Esophagus squamous epithelium (tissue), 5 donors: ENCODE results near the gene SLC7A7. TPM values are rescaled to one million over a fixed set of nuclear protein-coding genes. Genes with fewer than 3 reads are reported as not detected.
"Not testable (repeated sequence)": the region's sequence is repeated elsewhere in the genome, so short reads cannot be mapped to it uniquely, and the experiment has no call there.

Experiments
- DNase-seq: peaks from one replicate; lab custom pipeline; 2025; lab: John Stamatoyannopoulos, UW
- H3K27ac ChIP-seq, 4 donors: fragments of 200-600 bp; sonication (generic); one replicate each; pipeline ENCODE4 v1.5.1; 2016 to 2019; ENCODE audit warnings: mild to moderate bottlenecking in 1 of 4
- H3K27me3 ChIP-seq, 4 donors: fragments of 200-600 bp; sonication (generic); 1 replicate in 3 of 4; 2 replicates in 1 of 4; pipeline versions ENCODE4 v1.5.1 to v1.6.0; 2017 to 2021; ENCODE audit warnings: antibody characterized with exemption in 1 of 4
- H3K36me3 ChIP-seq, 3 donors: fragments of 200-600 bp; sonication (generic); one replicate each; pipeline ENCODE4 v1.5.1; 2016 to 2019
- H3K4me1 ChIP-seq, 3 donors: fragments of 200-600 bp; sonication (generic); one replicate each; pipeline ENCODE4 v1.5.1; 2017 to 2019
- H3K4me3 ChIP-seq, 4 donors: fragments of 200-600 bp; sonication (generic); 1 replicate in 3 of 4; 2 replicates in 1 of 4; pipeline ENCODE4 v1.5.1; 2016 to 2019; ENCODE audit warnings: mild to moderate bottlenecking in 2 of 4, moderate library complexity in 1 of 4
- H3K9me3 ChIP-seq, 3 donors: fragments of 200-600 bp; sonication (generic); one replicate each; pipeline ENCODE4 v1.5.1; 2016 to 2019
- POLR2A ChIP-seq, 4 donors: fragments of 450-650 bp; IDR thresholded peaks; one replicate each; pipeline ENCODE4 v1.6.1; 2017; ENCODE audit warnings: antibody characterized with exemption in 4 of 4, mild to moderate bottlenecking in 4 of 4, moderate library complexity in 3 of 4
- WGBS, 2 donors: methylation state at CpG; one replicate each; pipeline ENCODE4 v1.1.5; 2018; 5-methylcytosine and 5-hydroxymethylcytosine counted together
- intact Hi-C: fragments of 100-400 bp; cut with DNase I; formaldehyde crosslinking; loops from one replicate; pipeline ENCODE4 v1.15.0; 2022
- total RNA-seq, 4 donors: library from RNA; depleted of rRNA; stranded (reverse); fragments of >200 nt; gene quantifications; one replicate each; pipeline ENCODE4 v1.1.0, GENCODE V29; 2016
- TF ChIP-seq, protein P1 (sequence below), 6 experiments: fragments of 450-650 bp in 4 of 6; fragments of 200-600 bp in 2 of 6; sonication (generic) in 2 of 6; IDR thresholded peaks; one replicate each; pipeline ENCODE4 v1.5.1; 2016 to 2019; ENCODE audit warnings: antibody characterized with exemption in 6 of 6, mild to moderate bottlenecking in 4 of 6, moderate library complexity in 4 of 6
- donor health status: DM: yes; HTN: yes; CAD: no.

SLC7A7 gene
- total RNA-seq, 4 donors from 2014 or later = 2.5 to 12.6 (median 7.8) TPM; not detected in 1

GRCh38 chr14:22766457-22767322 is 48.5 kb downstream of the SLC7A7 start, which contains the start of gene OXA1L:
Gene OXA1L (plus strand): TSS chr14:22766688. CDS start chr14:22766702, 14 bp downstream.
- Histone ChIP-seq H3K9me3 (peaks cover 0 to 11% (median 0%) of the 10 kb centered on the region in 3 donors), H3K4me1 (peaks cover 7 to 29% (median 19%) of the 10 kb centered on the region in 3 donors), H3K4me3 (peak within 1 kb of the TSS; percentile 83 to 93 (median 86)), H3K27me3 (no peaks in the 10 kb centered on the region), H3K27ac (peak within 1 kb of the TSS; percentile 83 to 91 (median 88)), H3K36me3 (peaks cover 22 to 38% (median 25%) of the 10 kb centered on the region in 3 donors)
- DNase-seq = peak; percentile 60
- whole genome bisulfite sequencing, 2 donors = 0 to 3% methylated on average over 8 to 32 of the region's 56 CpGs
- peak in 3 of 4 donors; percentile 38 to 68 (median 58) for TF ChIP-seq POLR2A (IDR thresholded peaks at IDR 0.05)
- TF ChIP-seq, protein P1, sequence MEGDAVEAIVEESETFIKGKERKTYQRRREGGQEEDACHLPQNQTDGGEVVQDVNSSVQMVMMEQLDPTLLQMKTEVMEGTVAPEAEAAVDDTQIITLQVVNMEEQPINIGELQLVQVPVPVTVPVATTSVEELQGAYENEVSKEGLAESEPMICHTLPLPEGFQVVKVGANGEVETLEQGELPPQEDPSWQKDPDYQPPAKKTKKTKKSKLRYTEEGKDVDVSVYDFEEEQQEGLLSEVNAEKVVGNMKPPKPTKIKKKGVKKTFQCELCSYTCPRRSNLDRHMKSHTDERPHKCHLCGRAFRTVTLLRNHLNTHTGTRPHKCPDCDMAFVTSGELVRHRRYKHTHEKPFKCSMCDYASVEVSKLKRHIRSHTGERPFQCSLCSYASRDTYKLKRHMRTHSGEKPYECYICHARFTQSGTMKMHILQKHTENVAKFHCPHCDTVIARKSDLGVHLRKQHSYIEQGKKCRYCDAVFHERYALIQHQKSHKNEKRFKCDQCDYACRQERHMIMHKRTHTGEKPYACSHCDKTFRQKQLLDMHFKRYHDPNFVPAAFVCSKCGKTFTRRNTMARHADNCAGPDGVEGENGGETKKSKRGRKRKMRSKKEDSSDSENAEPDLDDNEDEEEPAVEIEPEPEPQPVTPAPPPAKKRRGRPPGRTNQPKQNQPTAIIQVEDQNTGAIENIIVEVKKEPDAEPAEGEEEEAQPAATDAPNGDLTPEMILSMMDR (IDR thresholded peaks at IDR 0.05) = peak in 1 of 6 experiments; percentile 27
- intact Hi-C loops = no loop called here

DNA sequence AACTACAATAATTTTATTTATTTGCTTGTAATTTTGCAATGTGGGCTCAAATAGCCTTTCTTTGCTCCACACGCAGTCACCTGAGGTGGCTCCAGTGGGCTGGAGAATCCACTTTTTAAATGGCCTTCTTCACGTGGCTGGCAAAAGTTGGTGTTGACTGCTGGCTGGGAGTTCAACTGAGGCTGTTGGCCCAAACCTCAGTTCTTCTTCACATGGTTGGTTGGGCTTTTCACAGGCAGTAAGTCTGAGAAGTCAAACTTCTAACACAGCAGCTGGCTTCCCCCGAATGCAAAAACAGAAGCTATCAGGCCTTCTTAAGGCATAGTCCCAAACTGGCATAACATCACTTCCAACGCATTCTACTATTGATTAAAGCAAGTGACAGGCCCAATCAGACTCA is 50.9 kb downstream of the SLC7A7 start:
- 74 to 91% methylated on average over 4 of the region's 4 CpGs for WGBS, 2 donors
- Histone ChIP-seq H3K4me1 (peaks cover 7 to 29% (median 19%) of the 10 kb centered on the region in 3 donors), H3K27me3 (no peaks in the 10 kb centered on the region), H3K36me3 (peaks cover 0 to 15% (median 2%) of the 10 kb centered on the region in 3 donors), H3K27ac (no peak overlapping the region), H3K9me3 (peaks cover 0 to 17% (median 0%) of the 10 kb centered on the region in 3 donors), H3K4me3 (no peak overlapping the region)
- intact Hi-C loops = no loop called here
- no peak for DNase-seq
- TF ChIP-seq, protein P1 (IDR thresholded peaks at IDR 0.05) = no peak
- no peak for TF ChIP-seq POLR2A (IDR thresholded peaks at IDR 0.05)

- 92 to 94% methylated on average over 1 of the region's 1 CpG for WGBS, 2 donors
Measured at GRCh38 chr14:22761734-22762133, 53.5 kb downstream of the SLC7A7 start.

GRCh38 chr14:22757972-22758650 is 57.1 kb downstream of the SLC7A7 start:
- H3K27me3 ChIP-seq, H3K4me3 ChIP-seq, H3K36me3 ChIP-seq, intact Hi-C loops, H3K27ac ChIP-seq, DNase-seq, H3K4me1 ChIP-seq: not testable (repeated sequence)
- H3K9me3 ChIP-seq = peaks cover 0 to 17% (median 0%) of the 10 kb centered on the region in 3 donors
- 85 to 88% methylated on average over 9 to 10 of the region's 10 CpGs for WGBS, 2 donors

More at GRCh38 chr14:22761734-22762133, 53.5 kb downstream of the SLC7A7 start:
- Histone ChIP-seq H3K27me3 (no peaks in the 10 kb centered on the region), H3K27ac (no peak overlapping the region), H3K36me3 (no peaks in the 10 kb centered on the region), H3K4me1 (peaks cover 0 to 8% (median 8%) of the 10 kb centered on the region in 3 donors), H3K9me3 (peaks cover 0 to 17% (median 0%) of the 10 kb centered on the region in 3 donors), H3K4me3 (no peak overlapping the region)
- TF ChIP-seq POLR2A (IDR thresholded peaks at IDR 0.05) = no peak
- TF ChIP-seq, protein P1 (IDR thresholded peaks at IDR 0.05) = no peak
- no peak for DNase-seq
- intact Hi-C loops = no loop called here

DNA sequence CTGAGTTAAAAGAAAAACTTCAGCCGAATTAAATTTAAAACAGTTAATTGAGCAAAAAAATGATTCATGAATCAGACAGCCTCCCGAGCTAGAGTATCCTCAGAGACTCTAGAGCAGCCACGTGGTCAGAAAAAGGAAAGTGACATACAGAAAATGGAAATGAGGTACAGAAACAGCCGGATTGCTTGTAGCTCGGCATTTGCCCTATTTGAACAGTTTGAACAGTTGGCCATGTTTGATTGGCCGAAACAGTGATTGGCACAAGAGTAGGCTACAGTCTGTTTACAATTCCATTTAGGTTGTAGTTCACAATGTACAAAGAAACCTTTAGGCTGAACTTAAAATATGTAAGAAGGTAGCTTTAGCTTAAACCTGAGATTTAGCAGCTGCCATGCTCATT is 61.6 kb downstream of the SLC7A7 start:
- Histone ChIP-seq H3K27ac (no peak overlapping the region), H3K36me3 (no peaks in the 10 kb centered on the region), H3K4me3 (no peak overlapping the region), H3K4me1 (no peaks in the 10 kb centered on the region), H3K27me3 (peaks cover 0 to 14% (median 0%) of the 10 kb centered on the region in 4 donors), H3K9me3 (no peaks in the 10 kb centered on the region)
- intact Hi-C loops = no loop called here
- no peak for TF ChIP-seq POLR2A (IDR thresholded peaks at IDR 0.05)
- TF ChIP-seq, protein P1 (IDR thresholded peaks at IDR 0.05) = no peak
- WGBS, 2 donors = 48 to 49% methylated on average over 6 of the region's 6 CpGs
- DNase-seq = no peak
